GM12878 (cell line): ENCODE results near the gene ING3. TPM values are rescaled to one million over a fixed set of nuclear protein-coding genes. Genes with fewer than 3 reads are reported as not detected.

Experiments used
- ATAC-seq: fragments of 200-7000 bp; cut with Tn5 transposase; 3 replicates; pipeline ENCODE4 v1.9.1; 2020; ENCODE audit warnings: mild to moderate bottlenecking, moderate library complexity
- BruUV-seq: library from RNA; stranded (reverse); fragments of 400-500 nt; replicated peaks from 2 replicates; lab custom pipeline; 2021; lab: Mats Ljungman, UMichigan
- CTCF ChIA-PET: fragments of 300-600 bp; sonication (Branson Sonifier 250); formaldehyde crosslinking; extraction: SDS; loops from one replicate; lab custom pipeline; 2021; ENCODE audit warnings: inconsistent platforms; lab: Yijun Ruan, JAX
- POLR2A ChIA-PET: fragments of 350-600 bp; formaldehyde crosslinking; extraction: SDS; loops from one replicate; lab custom pipeline; 2021; ENCODE audit warnings: inconsistent platforms; lab: Charles Lee
- RAD21 ChIA-PET: fragments of 300-600 bp; sonication (Branson Sonifier 250); formaldehyde crosslinking; loops from one replicate; lab custom pipeline; 2023; ENCODE audit warnings: antibody characterized with exemption; ENCODE audit not compliant: unreplicated experiment; lab: Charles Lee
- SMC1A ChIA-PET: fragments of 300-600 bp; sonication (Branson Sonifier 250); formaldehyde crosslinking; loops from one replicate; lab custom pipeline; 2023; ENCODE audit not compliant: unreplicated experiment, uncharacterized antibody; lab: Charles Lee
- DNase-seq: peaks from one replicate; pipeline ENCODE4 v3.0.0-alpha.2; 2011; ENCODE audit warnings: low read depth, low spot score
- FAIRE-seq: peaks from 3 replicates; lab custom pipeline; 2011; peaks lifted over from hg19 to GRCh38; lab: Jason Lieb, UNC
- H2AFZ ChIP-seq: 2 replicates; pipeline ENCODE4 v1.6.0; 2011; ENCODE audit warnings: low read depth, low read length, control low read depth; ENCODE audit not compliant: control insufficient read depth
- H3K27ac ChIP-seq: 2 replicates; pipeline ENCODE4 v1.5.1; 2011; ENCODE audit warnings: control low read depth; ENCODE audit not compliant: control insufficient read depth, insufficient read depth
- H3K27me3 ChIP-seq, 2 experiments: replicated peaks in 1 of 2; 2 replicates each; pipeline versions ENCODE4 v1.6.0 to v1.6.1; 2011; ENCODE audit warnings: low read length in 1 of 2; ENCODE audit not compliant: control insufficient read depth in 2 of 2, insufficient read depth in 2 of 2
- H3K36me3 ChIP-seq, 2 experiments: 2 replicates each; pipeline ENCODE4 v1.5.1; 2011; ENCODE audit warnings: low read length in 1 of 2; ENCODE audit not compliant: control insufficient read depth in 2 of 2, insufficient read depth in 2 of 2
- H3K4me1 ChIP-seq: 2 replicates; pipeline ENCODE4 v1.6.1; 2011; ENCODE audit warnings: mild to moderate bottlenecking, low read length, moderate library complexity, mixed read lengths; ENCODE audit not compliant: control insufficient read depth, insufficient read depth
- H3K4me2 ChIP-seq: 2 replicates; pipeline ENCODE4 v1.6.0; 2011; ENCODE audit warnings: control low read depth; ENCODE audit not compliant: control insufficient read depth, insufficient read depth
- H3K4me3 ChIP-seq: fragments of 200-600 bp; sonication (generic); 2 replicates; pipeline ENCODE4 v1.5.1; 2016
- H3K79me2 ChIP-seq: 2 replicates; pipeline ENCODE4 v1.6.0; 2011; ENCODE audit warnings: low read length; ENCODE audit not compliant: control insufficient read depth, insufficient read depth
- H3K9ac ChIP-seq: 2 replicates; pipeline ENCODE4 v1.8.0; 2011; ENCODE audit warnings: low read length, control low read depth, mixed read lengths; ENCODE audit not compliant: control insufficient read depth, insufficient read depth
- H3K9me3 ChIP-seq: replicated peaks from 3 replicates; pipeline ENCODE4 v1.5.1; 2011; ENCODE audit warnings: mild to moderate bottlenecking, low read length; ENCODE audit not compliant: control insufficient read depth, insufficient read depth
- H4K20me1 ChIP-seq: 2 replicates; pipeline ENCODE4 v1.6.0; 2011; ENCODE audit not compliant: control insufficient read depth, insufficient read depth
- ATF7 ChIP-seq: fragments of 450-650 bp; IDR thresholded peaks from 2 replicates; pipeline ENCODE4 v1.6.1; 2016; ENCODE audit warnings: low read depth, mild to moderate bottlenecking
- CEBPB ChIP-seq, 2 experiments: fragments of 150-350 bp in 1 of 2; IDR thresholded peaks; 2 replicates each; pipeline ENCODE4 v1.6.1; 2012 to 2014; ENCODE audit warnings: low read depth in 2 of 2, low read length in 2 of 2, borderline replicate concordance in 1 of 2, inconsistent platforms in 1 of 2
- CHD1 ChIP-seq: IDR thresholded peaks from 2 replicates; pipeline ENCODE4 v1.6.1; 2012; ENCODE audit warnings: low read depth, low read length, improper control_type of control experiment
- FOS ChIP-seq: IDR thresholded peaks from 3 replicates; pipeline ENCODE4 v1.6.1; 2011; ENCODE audit warnings: borderline replicate concordance; ENCODE audit not compliant: insufficient read length; ENCODE audit errors: extremely low read depth
- HDAC6 ChIP-seq: fragments of 200-600 bp; sonication (generic); IDR thresholded peaks from one replicate; pipeline ENCODE4 v1.8.0; 2017; ENCODE audit warnings: antibody characterized with exemption; ENCODE audit not compliant: unreplicated experiment
- IKZF2 ChIP-seq, 2 experiments: fragments of 450-650 bp; IDR thresholded peaks; 2 replicates each; pipeline ENCODE4 v1.6.1; 2017; ENCODE audit warnings: mild to moderate bottlenecking in 2 of 2, moderate library complexity in 2 of 2
- MTA3 ChIP-seq: IDR thresholded peaks from 2 replicates; pipeline ENCODE4 v1.6.1; 2012; ENCODE audit warnings: low read length, inconsistent platforms, borderline replicate concordance
- MYB ChIP-seq: fragments of 150-350 bp; IDR thresholded peaks from 2 replicates; pipeline ENCODE4 v1.6.1; 2014; ENCODE audit warnings: mild to moderate bottlenecking, low read depth, low read length, borderline replicate concordance
- NRF1 ChIP-seq: conservative IDR thresholded peaks from 2 replicates; pipeline ENCODE4 v1.6.1; 2011; ENCODE audit warnings: mild to moderate bottlenecking, low read depth, low read length, improper control_type of control experiment
- PML ChIP-seq: IDR thresholded peaks from 2 replicates; pipeline ENCODE4 v1.6.1; 2012; ENCODE audit warnings: low read length, inconsistent platforms
- SREBF1 ChIP-seq: IDR thresholded peaks from 2 replicates; pipeline ENCODE4 v1.6.1; 2012; ENCODE audit warnings: mild to moderate bottlenecking, low read length
- ZNF622 ChIP-seq: fragments of 450-650 bp; IDR thresholded peaks from 2 replicates; pipeline ENCODE4 v1.6.1; 2017; ENCODE audit warnings: mild to moderate bottlenecking, inconsistent platforms
- in situ Hi-C: fragments of 300-500 bp; cut with MboI; formaldehyde crosslinking; loops from 9 replicates; pipeline ENCODE4 v1.14.3; 2018; ENCODE audit warnings: mixed read lengths
- intact Hi-C: fragments of 100-400 bp; cut with micrococcal nuclease; formaldehyde crosslinking; loops from one replicate; pipeline ENCODE4 v1.14.2; 2022; ENCODE audit not compliant: unreplicated experiment
- polyA plus RNA-seq, 11 experiments: library from polyadenylated mRNA; depleted of rRNA in 4 of 11; unstranded in 6 of 11; stranded (reverse) in 5 of 11; fragments of >200 nt; fragmentation: Nextera tagmentation in 4 of 11; fragmentation: Illumina TruSeq in 1 of 11; extraction: Ambion mirVana in 4 of 11; extraction: Trizol in 1 of 11; gene quantifications; 1 replicate in 1 of 11; 2 replicates in 10 of 11; pipeline versions ENCODE4 v1.2.1 to v1.2.3, GENCODE V29; 2011 to 2016; ENCODE audit warnings: inconsistent platforms in 2 of 11, missing spikeins in 2 of 11, low read depth in 1 of 11
- total RNA-seq, 4 experiments: library from RNA; depleted of rRNA in 3 of 4; stranded (reverse); fragments of >200 nt in 3 of 4; fragmentation: Illumina TruSeq in 1 of 4; extraction: Trizol in 1 of 4; gene quantifications; 2 replicates each; pipeline versions ENCODE4 v1.2.1 to v1.2.3, GENCODE V29; 2013 to 2021
- TF ChIP-seq, protein P1 (sequence below): IDR thresholded peaks from 2 replicates; pipeline ENCODE4 v1.6.1; 2012; ENCODE audit warnings: low read depth, low read length, improper control_type of control experiment
- TF ChIP-seq, protein P2 (sequence below): fragments of 450-650 bp; IDR thresholded peaks from 2 replicates; pipeline ENCODE4 v1.6.1; 2016; ENCODE audit warnings: mild to moderate bottlenecking
- TF ChIP-seq, protein P3 (sequence below): fragments of 150-350 bp; IDR thresholded peaks from 2 replicates; pipeline ENCODE4 v1.6.1; 2014; ENCODE audit warnings: mild to moderate bottlenecking, low read depth, low read length

The ING3 gene
- total and polyA plus RNA-seq, 10 of the 15 experiments (the other 5 are each of a cell fraction or from before 2014, with no cell fraction given) = 12.1 to 60.8 (median 28.8) TPM

DNA sequence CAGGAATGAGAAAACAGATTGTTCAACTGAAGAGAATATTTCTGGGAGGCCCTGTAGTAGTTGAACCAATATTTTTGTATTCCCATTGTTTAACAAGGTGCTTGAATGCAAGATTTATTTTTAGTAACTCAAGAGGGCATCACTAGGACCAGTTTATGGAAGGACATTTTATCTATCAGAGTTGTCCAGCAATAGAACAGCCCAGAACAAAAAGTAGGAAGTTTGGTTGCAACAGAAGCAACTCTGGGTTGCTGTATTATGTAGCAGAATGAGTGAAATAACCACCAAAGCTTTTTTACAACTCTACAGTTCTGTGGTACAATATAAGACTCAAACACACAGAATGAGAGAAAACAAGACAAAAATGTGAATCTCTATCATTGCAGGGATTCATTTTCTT is 72.6 kb downstream of the ING3 start:
- SMC1A ChIA-PET = no interaction called here
- Histone ChIP-seq H3K36me3 (no peaks in the 10 kb centered on the region), H3K27ac (no peak overlapping the region), H3K4me1 (no peaks in the 10 kb centered on the region), H3K9me3 (no peaks in the 10 kb centered on the region), H4K20me1 (no peaks in the 10 kb centered on the region), H3K4me3 (no peak overlapping the region), H3K79me2 (no peaks in the 10 kb centered on the region), H2AFZ (no peak overlapping the region), H3K9ac (no peak overlapping the region), H3K4me2 (no peak overlapping the region), H3K27me3 (no peaks in the 10 kb centered on the region)
- TF ChIP-seq CHD1 = no peak
- TF ChIP-seq, protein P1, sequence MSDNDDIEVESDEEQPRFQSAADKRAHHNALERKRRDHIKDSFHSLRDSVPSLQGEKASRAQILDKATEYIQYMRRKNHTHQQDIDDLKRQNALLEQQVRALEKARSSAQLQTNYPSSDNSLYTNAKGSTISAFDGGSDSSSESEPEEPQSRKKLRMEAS = no peak
- TF ChIP-seq MTA3 = no peak
- no peak for TF ChIP-seq PML
- TF ChIP-seq MYB = no peak
- no peak for TF ChIP-seq HDAC6
- TF ChIP-seq SREBF1 = no peak
- no peak for TF ChIP-seq NRF1
- TF ChIP-seq, protein P2, sequence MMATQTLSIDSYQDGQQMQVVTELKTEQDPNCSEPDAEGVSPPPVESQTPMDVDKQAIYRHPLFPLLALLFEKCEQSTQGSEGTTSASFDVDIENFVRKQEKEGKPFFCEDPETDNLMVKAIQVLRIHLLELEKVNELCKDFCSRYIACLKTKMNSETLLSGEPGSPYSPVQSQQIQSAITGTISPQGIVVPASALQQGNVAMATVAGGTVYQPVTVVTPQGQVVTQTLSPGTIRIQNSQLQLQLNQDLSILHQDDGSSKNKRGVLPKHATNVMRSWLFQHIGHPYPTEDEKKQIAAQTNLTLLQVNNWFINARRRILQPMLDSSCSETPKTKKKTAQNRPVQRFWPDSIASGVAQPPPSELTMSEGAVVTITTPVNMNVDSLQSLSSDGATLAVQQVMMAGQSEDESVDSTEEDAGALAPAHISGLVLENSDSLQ = no peak
- TF ChIP-seq ATF7 = no peak
- TF ChIP-seq, protein P3, sequence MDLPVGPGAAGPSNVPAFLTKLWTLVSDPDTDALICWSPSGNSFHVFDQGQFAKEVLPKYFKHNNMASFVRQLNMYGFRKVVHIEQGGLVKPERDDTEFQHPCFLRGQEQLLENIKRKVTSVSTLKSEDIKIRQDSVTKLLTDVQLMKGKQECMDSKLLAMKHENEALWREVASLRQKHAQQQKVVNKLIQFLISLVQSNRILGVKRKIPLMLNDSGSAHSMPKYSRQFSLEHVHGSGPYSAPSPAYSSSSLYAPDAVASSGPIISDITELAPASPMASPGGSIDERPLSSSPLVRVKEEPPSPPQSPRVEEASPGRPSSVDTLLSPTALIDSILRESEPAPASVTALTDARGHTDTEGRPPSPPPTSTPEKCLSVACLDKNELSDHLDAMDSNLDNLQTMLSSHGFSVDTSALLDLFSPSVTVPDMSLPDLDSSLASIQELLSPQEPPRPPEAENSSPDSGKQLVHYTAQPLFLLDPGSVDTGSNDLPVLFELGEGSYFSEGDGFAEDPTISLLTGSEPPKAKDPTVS = no peak
- no peak for TF ChIP-seq FOS
- TF ChIP-seq IKZF2 (IDR thresholded peaks at IDR 0.05) = no peak
- no peak for TF ChIP-seq ZNF622
- no peak for TF ChIP-seq CEBPB (IDR thresholded peaks at IDR 0.05; ENCODE audit: borderline replicate concordance in 1 of 2, low read depth in 2 of 2, low read length in 2 of 2)
- RAD21 ChIA-PET = no interaction called here
- POLR2A ChIA-PET = no interaction called here
- intact Hi-C loops = no loop called here
- DNase-seq (no peak), ATAC-seq (no peak; the same call in 2 of the 3 replicates), FAIRE-seq (no peak)
- no TSS peak for BruUV-seq
- CTCF ChIA-PET = no interaction called here
- in situ Hi-C loops = no loop called here
